Measurements from ENCODE around the gene KANSL1.

The KANSL1 gene

DNA sequence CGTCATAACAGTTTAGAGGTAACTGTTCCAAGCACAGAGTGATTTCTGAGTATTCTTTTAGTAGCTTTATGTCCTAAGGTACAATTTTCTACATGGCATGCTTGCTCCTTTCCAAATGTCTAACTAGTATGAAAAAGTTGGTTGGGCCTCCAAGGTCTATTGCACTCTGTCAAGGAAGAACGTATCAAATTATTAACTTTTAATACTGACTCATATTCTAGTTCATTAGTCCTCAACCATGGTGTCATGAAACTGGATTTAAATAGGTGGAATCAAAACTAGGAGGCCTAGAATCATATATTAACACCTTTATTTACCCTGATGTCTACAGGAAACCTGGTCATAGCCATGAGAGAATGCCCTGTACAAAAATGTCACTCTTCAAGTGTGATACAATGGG, 132.8 kb downstream of the KANSL1 start:
- DNase-seq: no peak

DNA sequence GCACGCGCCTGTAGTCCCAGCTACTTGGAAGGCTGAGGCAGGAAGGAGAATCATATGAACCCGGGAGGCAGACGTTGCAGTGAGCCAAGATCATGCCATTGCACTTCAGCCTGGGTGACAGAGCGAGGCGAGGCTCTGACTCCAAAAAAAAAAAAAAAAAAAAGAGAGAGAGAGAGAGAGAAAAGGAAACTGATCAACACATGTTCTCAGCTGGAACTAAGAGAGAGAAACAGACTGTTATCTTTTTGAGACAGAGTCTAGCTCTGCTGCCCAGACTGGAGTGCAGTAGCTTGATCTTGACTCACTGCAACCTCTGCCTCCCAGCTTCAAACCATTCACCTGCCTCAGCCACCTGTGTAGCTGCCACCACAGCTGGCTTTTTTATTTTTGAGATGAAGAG, 133.7 kb downstream of the KANSL1 start:
- no peak for DNase-seq

DNA sequence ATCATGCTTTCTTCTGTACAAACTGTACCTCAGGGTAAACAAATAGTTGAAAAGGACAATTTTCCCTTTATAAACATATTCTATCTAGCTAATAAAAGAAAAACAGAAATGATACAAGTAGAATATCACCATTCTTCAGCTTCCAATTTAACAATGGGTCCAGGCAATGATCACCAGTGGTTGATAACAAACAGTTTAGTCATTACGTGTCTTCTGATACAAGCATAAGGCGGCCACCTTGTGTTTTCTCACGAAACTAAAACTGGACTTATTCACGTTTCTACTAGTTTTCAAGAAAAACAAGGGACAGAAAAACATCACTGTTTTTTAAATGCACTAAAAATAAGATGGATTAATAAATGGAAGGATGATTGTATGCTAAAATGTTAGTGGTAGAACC, 135.9 kb downstream of the KANSL1 start:
- no peak for DNase-seq

- DNase-seq: no peak
Measured at GRCh38 chr17:46056800-46057304, 136.4 kb downstream of the KANSL1 start.

DNA sequence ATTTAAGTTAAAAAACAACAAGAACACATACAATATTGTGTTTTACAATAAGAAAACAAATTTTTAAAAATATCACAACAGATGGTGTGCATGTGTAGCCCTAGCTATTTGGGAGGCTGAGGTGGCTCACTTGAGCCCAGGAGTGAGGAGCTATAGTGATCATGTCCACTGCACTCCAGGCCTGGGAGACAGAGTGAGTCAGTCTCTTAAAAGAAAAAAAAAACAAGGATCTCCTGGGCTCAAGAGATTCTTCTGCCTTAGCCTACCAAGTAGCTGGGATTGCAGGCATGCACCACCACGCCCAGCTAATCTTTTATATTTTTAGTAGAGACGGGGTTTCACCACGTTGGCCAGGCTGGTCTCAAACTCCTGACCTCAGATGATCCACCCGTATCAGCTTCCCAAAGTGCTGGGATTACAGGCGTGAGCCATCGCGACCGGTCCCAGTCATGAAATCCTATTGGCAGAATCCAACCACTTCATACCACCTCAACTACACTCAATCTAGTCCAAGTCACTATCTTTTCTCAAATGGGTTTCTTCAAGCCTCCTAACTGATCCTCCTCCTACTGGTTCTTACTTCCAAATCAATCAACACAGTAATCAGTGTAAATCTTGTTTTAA, 139.2 kb downstream of the KANSL1 start:
- DNase-seq: no peak

GRCh38 chr17:46049656-46050055, 143.6 kb downstream of the KANSL1 start:
- no peak for DNase-seq

DNA sequence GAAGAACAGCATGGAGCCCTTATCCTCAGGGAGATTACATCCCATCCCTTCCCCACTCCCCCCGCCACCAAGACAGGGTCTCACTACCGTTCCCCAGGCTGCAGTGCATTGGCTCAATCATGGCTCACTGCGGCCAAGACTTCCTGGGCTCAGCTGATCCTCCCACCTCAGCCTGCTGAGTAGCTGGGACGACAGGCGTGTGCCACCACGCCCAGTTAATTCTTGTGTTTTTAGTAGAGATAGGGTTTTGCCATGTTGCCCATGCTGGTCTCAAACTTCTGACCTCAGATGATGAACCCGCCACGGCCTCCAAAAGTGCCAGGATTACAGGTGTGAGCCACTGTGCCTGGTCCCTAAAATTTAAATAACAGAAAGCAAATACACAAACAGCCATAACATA, 145.4 kb downstream of the KANSL1 start:
- no peak for DNase-seq

DNA sequence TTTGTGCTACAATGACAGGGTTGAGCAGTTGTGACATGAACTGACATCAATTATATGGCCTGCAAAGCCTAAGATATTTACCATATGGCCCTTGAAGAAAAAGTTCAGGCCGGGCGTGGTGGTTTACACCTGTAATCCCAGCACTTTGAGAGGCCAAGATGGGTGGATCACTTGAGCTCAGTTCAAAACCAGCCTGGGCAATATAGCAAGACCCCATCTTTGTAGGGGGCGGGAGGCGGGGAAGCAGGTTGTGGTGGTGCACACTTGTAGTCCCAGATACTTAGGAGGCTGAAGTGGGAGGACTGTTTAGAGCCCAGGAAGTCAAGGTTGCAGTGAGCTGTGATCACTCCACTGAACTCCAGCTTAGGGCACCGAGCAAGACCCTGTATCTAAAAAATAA, 145.8 kb downstream of the KANSL1 start:
- no peak for DNase-seq

- DNase-seq: no peak
Measured at GRCh38 chr17:46046957-46047356, 146.3 kb downstream of the KANSL1 start.

DNA sequence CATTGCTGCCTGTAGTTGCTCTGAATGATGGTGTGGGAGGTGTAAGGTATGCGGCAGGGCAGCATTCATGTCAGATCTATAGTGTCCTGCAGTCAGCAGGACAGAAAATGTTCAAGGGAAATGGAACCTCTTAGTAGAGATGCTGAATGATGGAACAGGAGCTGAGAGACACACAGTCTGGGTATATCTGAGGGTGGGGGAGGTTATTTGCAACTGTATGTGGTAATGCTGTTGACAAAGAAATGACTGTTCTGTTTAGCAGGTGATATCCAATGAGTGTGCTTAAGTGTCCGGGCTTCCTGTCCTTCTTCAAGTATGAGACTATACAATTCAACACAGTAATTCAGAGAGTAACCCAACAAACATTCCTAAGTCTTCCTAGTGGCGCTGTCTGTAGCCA, 147.6 kb downstream of the KANSL1 start:
- DNase-seq: no peak

- DNase-seq: no peak
Measured at GRCh38 chr17:46044989-46045388, 148.2 kb downstream of the KANSL1 start.

GRCh38 chr17:46044286-46044928, 148.8 kb downstream of the KANSL1 start:
- peak; percentile 61 to 69 for DNase-seq

- no peak for DNase-seq
Measured at GRCh38 chr17:46043606-46044005, 149.6 kb downstream of the KANSL1 start.

DNA sequence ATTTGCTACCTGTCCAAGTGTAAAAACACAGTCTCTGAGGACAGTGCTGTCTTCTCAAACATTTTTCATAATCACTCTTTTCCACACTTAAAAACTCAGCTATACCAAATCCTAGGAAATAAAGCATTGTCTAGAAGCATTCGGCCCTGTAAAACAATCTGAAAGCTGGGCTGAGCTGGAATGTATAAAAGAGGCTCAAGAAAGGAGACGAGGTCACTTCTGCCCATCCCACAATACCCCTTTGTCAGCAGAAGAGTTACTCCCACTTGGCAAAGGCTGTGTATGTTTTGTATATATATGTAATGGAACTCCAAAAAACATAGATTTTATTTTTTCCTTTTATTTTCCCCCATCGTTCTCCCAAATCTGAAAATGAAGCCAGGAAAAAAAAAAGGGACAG, 150.3 kb downstream of the KANSL1 start:
- DNase-seq: no peak

DNA sequence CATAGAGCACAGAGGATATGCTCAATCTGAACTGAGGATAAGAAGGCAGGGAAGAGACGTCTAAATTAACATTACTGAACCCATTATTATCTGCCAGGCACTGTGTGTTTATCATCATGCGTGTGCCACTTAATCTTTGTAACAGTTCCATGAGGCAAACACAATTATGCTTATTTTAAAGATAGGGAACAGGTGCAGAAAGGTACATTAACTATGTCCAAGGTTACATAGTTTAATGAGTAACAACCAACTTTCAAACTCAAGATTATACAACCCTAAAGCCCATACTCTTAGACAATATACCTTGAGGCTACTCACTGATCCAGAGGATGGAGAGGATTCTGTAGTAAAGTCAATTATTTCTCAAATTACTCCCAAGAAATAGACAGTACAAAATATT, 151.0 kb downstream of the KANSL1 start:
- no peak for DNase-seq

DNA sequence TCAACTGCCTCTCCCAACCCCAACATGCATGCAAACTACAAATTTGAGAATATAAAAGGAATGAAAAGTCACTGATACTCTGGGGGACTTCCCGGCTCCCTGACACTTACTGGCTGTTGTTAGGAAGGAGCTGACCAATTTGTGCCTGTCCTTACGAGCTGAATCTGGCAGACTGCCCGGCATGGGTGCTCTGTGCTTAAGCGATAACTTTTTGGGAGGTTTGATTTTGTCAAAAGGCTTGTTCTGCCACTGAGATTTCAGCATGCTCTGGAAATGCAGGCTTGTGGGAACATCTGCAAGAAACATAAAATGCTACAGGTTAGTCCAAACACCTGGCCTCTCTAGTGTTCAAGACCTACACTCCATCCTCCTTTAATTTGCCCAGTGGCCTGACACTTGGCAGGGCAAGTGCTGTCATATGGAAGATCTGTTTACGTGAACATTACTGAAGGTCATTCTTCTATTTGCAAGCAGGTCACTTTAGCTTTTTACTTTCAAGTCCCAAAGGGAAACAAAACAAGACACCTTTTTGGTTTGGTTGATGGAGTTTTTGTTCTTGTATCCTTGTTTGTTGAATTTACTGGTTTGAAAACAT, 153.5 kb downstream of the KANSL1 start:
- no peak for DNase-seq

DNA sequence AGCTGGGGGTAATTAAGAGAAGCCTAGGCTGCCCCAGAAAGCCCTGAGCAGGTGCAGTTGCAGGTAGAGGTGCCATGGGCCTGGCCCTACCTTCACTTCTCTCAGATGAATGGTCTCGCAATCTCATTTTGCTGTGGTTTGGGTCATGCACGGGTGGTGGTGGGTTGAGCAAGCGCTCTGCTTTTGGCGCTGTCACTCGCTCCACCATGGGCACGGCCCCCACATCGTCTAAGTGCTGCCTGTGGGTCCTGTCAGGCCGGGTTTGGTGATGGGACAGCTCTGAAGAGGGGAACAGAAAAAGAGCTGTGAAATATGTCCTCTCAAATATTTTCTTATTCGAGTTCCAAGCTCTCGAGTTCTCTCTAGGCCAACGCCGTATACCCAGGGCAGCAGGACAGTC, 154.3 kb downstream of the KANSL1 start:
- no peak for DNase-seq

GRCh38 chr17:46038414-46038813, 154.8 kb downstream of the KANSL1 start:
- no peak for DNase-seq

GRCh38 chr17:46037722-46038255, 155.4 kb downstream of the KANSL1 start:
- no peak for DNase-seq

DNA sequence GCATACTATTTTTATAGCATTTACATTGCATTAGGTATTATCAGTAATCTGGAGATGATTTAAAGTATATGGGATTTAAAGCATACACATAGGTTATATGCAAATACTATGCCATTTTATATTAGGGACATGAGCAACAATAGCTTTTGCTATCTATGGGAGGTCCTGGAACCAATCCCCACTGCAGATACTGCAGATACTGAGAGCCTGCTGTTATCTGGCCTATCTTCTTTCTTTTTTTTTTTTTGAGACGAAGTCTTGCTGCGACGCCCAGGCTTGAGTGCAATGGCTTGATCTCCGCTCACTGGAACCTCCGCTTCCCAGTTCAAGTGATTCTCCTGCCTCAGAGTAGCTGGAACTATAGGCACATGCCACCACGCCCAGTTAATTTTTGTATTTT, 156.7 kb downstream of the KANSL1 start:
- DNase-seq: no peak

DNA sequence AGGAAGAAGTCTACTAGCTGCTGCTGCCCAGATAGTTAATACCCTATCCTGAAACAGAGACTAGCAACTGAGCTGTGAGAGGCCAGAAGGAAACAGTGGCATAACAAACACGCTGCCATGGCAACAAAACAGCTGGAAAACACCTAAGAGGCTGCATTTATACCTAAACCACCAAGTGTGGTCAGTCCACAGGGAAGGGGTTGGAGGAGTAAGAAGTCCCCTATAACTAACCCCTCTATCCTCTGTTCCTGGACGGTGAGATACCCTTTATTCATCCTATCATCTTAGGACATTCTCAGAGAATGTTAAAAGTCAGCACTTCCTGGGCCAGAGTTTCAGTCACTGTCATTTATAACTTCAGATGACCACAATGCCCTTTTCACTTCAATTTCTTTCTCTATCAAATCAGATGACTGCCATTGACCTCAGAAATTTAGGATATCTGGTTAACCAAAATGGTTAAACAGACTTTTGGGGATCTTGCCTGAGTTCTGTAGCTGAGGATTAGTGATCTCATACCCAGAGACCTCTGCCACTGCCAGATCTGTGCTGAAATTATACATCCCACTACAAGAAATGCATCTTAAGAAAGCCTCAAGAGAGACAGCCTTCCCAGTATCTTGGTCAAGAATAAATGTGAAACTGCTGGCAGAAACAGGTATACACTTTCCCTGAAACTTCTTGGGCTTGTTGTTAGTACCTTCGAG, 158.0 kb downstream of the KANSL1 start:
- peak; percentile 50 to 55 for DNase-seq

DNA sequence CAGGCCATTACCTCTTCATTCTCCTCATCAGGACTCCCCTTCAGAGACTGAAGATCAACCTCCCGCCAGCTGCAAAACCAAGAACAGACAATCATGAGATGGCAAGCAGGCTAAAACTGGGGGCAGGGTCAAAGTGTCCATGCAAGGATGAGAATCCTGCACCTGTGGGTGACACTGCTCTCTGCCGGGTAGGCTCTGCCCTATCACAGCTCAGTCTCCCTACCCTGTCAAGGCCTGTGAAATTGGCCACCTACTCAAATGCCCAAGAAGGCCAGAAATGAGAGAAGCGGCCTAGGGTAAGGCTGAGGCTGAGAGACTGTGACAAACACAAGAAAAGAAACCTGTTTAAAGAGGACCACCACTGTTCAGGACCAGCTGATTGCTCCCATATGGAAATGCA, 159.8 kb downstream of the KANSL1 start:
- no peak for DNase-seq

DNA sequence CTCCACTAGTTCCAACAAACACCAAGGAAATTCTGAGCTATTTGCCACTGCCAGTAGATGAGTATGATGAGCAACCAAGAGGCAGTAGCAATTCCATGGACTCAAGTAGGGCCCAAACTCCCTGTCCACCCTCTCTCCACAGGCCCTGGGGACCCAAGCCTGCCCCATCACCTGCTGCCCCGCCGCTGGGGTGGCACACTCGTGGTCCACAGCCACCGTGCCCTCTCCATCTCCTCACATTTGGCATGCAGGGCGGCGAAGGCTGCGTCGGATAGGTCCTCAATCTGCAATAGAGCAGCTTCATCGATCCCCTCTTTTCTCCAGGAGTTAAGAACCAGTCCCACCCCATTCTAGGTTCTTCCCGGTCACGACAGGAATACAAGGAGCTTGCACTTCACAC, 160.3 kb downstream of the KANSL1 start:
- DNase-seq: no peak

- no peak for DNase-seq
Measured at GRCh38 chr17:46031920-46032319, 161.3 kb downstream of the KANSL1 start.

Data from CD4-positive, alpha-beta T cell treated with Interleukin-4 for 1 hour (primary cell).